Left hindlimb (tissue), 1 donor: ENCODE results near the gene MYO19.
"Not testable (repeated sequence)": the region's sequence is repeated elsewhere in the genome, so short reads cannot be mapped to it uniquely, and the experiment has no call there.

Experiments used
- DNase-seq: peaks from one replicate; pipeline ENCODE4 v3.0.0-alpha.2; 2018

MYO19 gene

GRCh38 chr17:36532435-36532975 lies 2.2 kb downstream of the MYO19 start:
- no peak for DNase-seq

GRCh38 chr17:36529121-36529520 lies 5.5 kb downstream of the MYO19 start:
- no peak for DNase-seq

- no peak for DNase-seq
Measured at GRCh38 chr17:36527621-36528250, 6.9 kb downstream of the MYO19 start.

GRCh38 chr17:36525888-36526287 lies 8.8 kb downstream of the MYO19 start:
- DNase-seq = no peak

GRCh38 chr17:36525113-36525512 lies 9.6 kb downstream of the MYO19 start:
- no peak for DNase-seq

GRCh38 chr17:36524428-36524876 lies 10.2 kb downstream of the MYO19 start:
- no peak for DNase-seq

GRCh38 chr17:36523113-36523512 lies 11.6 kb downstream of the MYO19 start:
- no peak for DNase-seq

- DNase-seq = no peak
Measured at GRCh38 chr17:36515837-36516236, 18.8 kb downstream of the MYO19 start.

- DNase-seq = no peak
Measured at GRCh38 chr17:36514856-36515255, 19.8 kb downstream of the MYO19 start.

- DNase-seq = no peak
Measured at GRCh38 chr17:36512641-36513040, 22.0 kb downstream of the MYO19 start.

- no peak for DNase-seq
Measured at GRCh38 chr17:36511216-36511615, 23.5 kb downstream of the MYO19 start.

- no peak for DNase-seq
Measured at GRCh38 chr17:36510636-36511035, 24.0 kb downstream of the MYO19 start.

- no peak for DNase-seq
Measured at GRCh38 chr17:36509272-36509985, 25.2 kb downstream of the MYO19 start.

GRCh38 chr17:36508439-36508838 lies 26.2 kb downstream of the MYO19 start:
- DNase-seq = not testable (repeated sequence)

- DNase-seq = no peak
Measured at GRCh38 chr17:36507266-36507665, 27.4 kb downstream of the MYO19 start.

GRCh38 chr17:36506831-36507230 lies 27.8 kb downstream of the MYO19 start:
- DNase-seq = no peak

- DNase-seq = no peak
Measured at GRCh38 chr17:36506249-36506826, 28.3 kb downstream of the MYO19 start.

- no peak for DNase-seq
Measured at GRCh38 chr17:36505171-36505570, 29.5 kb downstream of the MYO19 start.

GRCh38 chr17:36504156-36504545 lies 30.5 kb downstream of the MYO19 start:
- DNase-seq = no peak

- no peak for DNase-seq
Measured at GRCh38 chr17:36503456-36504155, 31.1 kb downstream of the MYO19 start.

- DNase-seq = no peak
Measured at GRCh38 chr17:36501963-36502362, 32.7 kb downstream of the MYO19 start.

- DNase-seq = no peak
Measured at GRCh38 chr17:36501351-36501750, 33.3 kb downstream of the MYO19 start.

- DNase-seq = no peak
Measured at GRCh38 chr17:36500745-36501225, 33.9 kb downstream of the MYO19 start.
